Keratinocyte (primary cell): ENCODE data around the gene SCFD2. TPM values are rescaled to one million over a fixed set of nuclear protein-coding genes. Genes with fewer than 3 reads are reported as not detected.

Experiments
- DNase-seq: peaks from one replicate; pipeline ENCODE4 v3.0.0-alpha.2; 2011; ENCODE audit warnings: low read depth, missing footprints, low spot score
- FAIRE-seq: peaks from 2 replicates; lab custom pipeline; 2011; peaks lifted over from hg19 to GRCh38; lab: Jason Lieb, UNC
- H2AFZ ChIP-seq: 2 replicates; pipeline ENCODE4 v1.6.0; 2012; ENCODE audit warnings: low read length, control low read depth, inconsistent platforms; ENCODE audit not compliant: control insufficient read depth
- H3K27ac ChIP-seq: 2 replicates; pipeline ENCODE4 v1.5.1; 2011; ENCODE audit warnings: low read length; ENCODE audit not compliant: control insufficient read depth, insufficient read depth
- H3K27me3 ChIP-seq: 3 replicates; pipeline ENCODE4 v1.6.0; 2011; ENCODE audit warnings: low read length; ENCODE audit not compliant: control insufficient read depth, insufficient read depth; ENCODE audit errors: extremely low read depth
- H3K36me3 ChIP-seq, 2 experiments: 2 replicates in 1 of 2; 3 replicates in 1 of 2; pipeline ENCODE4 v1.5.1; 2011; ENCODE audit warnings: low read length in 2 of 2, mild to moderate bottlenecking in 1 of 2; ENCODE audit not compliant: control insufficient read depth in 2 of 2, insufficient read depth in 2 of 2; ENCODE audit errors: extremely low read depth in 1 of 2
- H3K4me1 ChIP-seq: 3 replicates; pipeline ENCODE4 v1.5.1; 2011; ENCODE audit warnings: low read length; ENCODE audit not compliant: control insufficient read depth, insufficient read depth; ENCODE audit errors: extremely low read depth
- H3K4me2 ChIP-seq: 3 replicates; pipeline ENCODE4 v1.6.0; 2011; ENCODE audit warnings: low read depth, low read length; ENCODE audit not compliant: control insufficient read depth, insufficient read depth; ENCODE audit errors: extremely low read depth
- H3K4me3 ChIP-seq, 3 experiments: fragments of 200-600 bp in 1 of 3; sonication (generic) in 1 of 3; 2 replicates in 2 of 3; 3 replicates in 1 of 3; pipeline ENCODE4 v1.5.1; 2011 to 2016; ENCODE audit warnings: low read length in 3 of 3, mild to moderate bottlenecking in 3 of 3, control low read depth in 2 of 3, inconsistent platforms in 1 of 3, low read depth in 1 of 3, mixed read lengths in 1 of 3, mixed run types in 1 of 3, moderate library complexity in 1 of 3; ENCODE audit not compliant: control insufficient read depth in 2 of 3, insufficient read depth in 2 of 3; ENCODE audit errors: extremely low read depth in 1 of 3
- H3K79me2 ChIP-seq: 2 replicates; pipeline ENCODE4 v1.6.0; 2012; ENCODE audit warnings: low read length; ENCODE audit not compliant: control insufficient read depth, insufficient read depth
- H3K9ac ChIP-seq: 3 replicates; pipeline ENCODE4 v1.6.0; 2011; ENCODE audit warnings: low read length; ENCODE audit not compliant: control insufficient read depth, insufficient read depth; ENCODE audit errors: extremely low read depth
- H3K9me1 ChIP-seq: 3 replicates; pipeline ENCODE4 v1.6.0; 2011; ENCODE audit warnings: low read length; ENCODE audit not compliant: control insufficient read depth, insufficient read depth; ENCODE audit errors: extremely low read depth
- H3K9me3 ChIP-seq: 2 replicates; pipeline ENCODE4 v1.5.1; 2012; ENCODE audit warnings: low read depth, low read length; ENCODE audit not compliant: control insufficient read depth
- H4K20me1 ChIP-seq: 3 replicates; pipeline ENCODE4 v1.6.0; 2011; ENCODE audit warnings: low read length; ENCODE audit not compliant: control insufficient read depth, insufficient read depth; ENCODE audit errors: extremely low read depth
- CTCF ChIP-seq, 3 experiments: IDR thresholded peaks in 1 of 3; conservative IDR thresholded peaks in 1 of 3; optimal IDR thresholded peaks in 1 of 3; 2 replicates in 2 of 3; 3 replicates in 1 of 3; pipeline versions ENCODE3 to v1.5.1; 2011; ENCODE audit warnings: low read length in 3 of 3, mild to moderate bottlenecking in 3 of 3, moderate library complexity in 2 of 3, control low read depth in 1 of 3, inconsistent platforms in 1 of 3; ENCODE audit not compliant: insufficient read depth in 2 of 3; ENCODE audit errors: extremely low read depth in 1 of 3
- EZH2 ChIP-seq: IDR thresholded peaks from one replicate; pipeline ENCODE4 v1.6.1; 2012; ENCODE audit warnings: inconsistent platforms, mild to moderate bottlenecking, low read length, moderate library complexity
- dilution Hi-C: fragments of 300-500 bp; cut with MboI; formaldehyde crosslinking; loops from one replicate; pipeline ENCODE4 v1.7.0; 2020; ENCODE audit warnings: low sequenced_read_pairs; ENCODE audit not compliant: extremely low pct_ligation_motif_present
- polyA plus RNA-seq, 5 experiments: library from polyadenylated mRNA; depleted of rRNA in 3 of 5; stranded (reverse) in 3 of 5; stranded (forward) in 1 of 5; unstranded in 1 of 5; fragments of >200 nt; gene quantifications; 1 replicate in 1 of 5; 2 replicates in 3 of 5; 3 replicates in 1 of 5; pipeline versions ENCODE4 v1.2.1 to v1.2.3, GENCODE V29; 2011 to 2012; ENCODE audit warnings: missing spikeins in 2 of 5, low read depth in 1 of 5, low replicate concordance in 1 of 5

Gene SCFD2
- polyA plus RNA-seq, 1 donor (not counting 4 experiments of a cell fraction or from before 2014, with no cell fraction given), result 13.9 TPM

- H2AFZ ChIP-seq, result no peak overlapping the region
- H3K27me3 ChIP-seq, result no peaks in the 10 kb centered on the region
- H3K79me2 ChIP-seq, result no peaks in the 10 kb centered on the region
- no peak overlapping the region for H3K4me3 ChIP-seq
- DNase-seq (no peak), FAIRE-seq (no peak)
- no peaks in the 10 kb centered on the region for H3K4me1 ChIP-seq
- H3K36me3 ChIP-seq, result no peaks in the 10 kb centered on the region
- no peaks in the 10 kb centered on the region for H4K20me1 ChIP-seq
- TF ChIP-seq CTCF (optimal IDR thresholded peaks at IDR 0.05 in 1 of 3, IDR thresholded peaks at IDR 0.05 in 1 of 3, conservative IDR thresholded peaks at IDR 0.05 in 1 of 3; ENCODE audit: extremely low read depth in 1 of 3, insufficient read depth in 2 of 3, low read length in 3 of 3) (no peak), EZH2 (no peak)
- H3K9ac ChIP-seq, result no peak overlapping the region
- no peak overlapping the region for H3K27ac ChIP-seq
- no peaks in the 10 kb centered on the region for H3K9me3 ChIP-seq
- peaks cover 5% of the 10 kb centered on the region for H3K9me1 ChIP-seq
- dilution Hi-C loops, result no loop called here
- no peak overlapping the region for H3K4me2 ChIP-seq
These were observed 238.5 kb downstream of the SCFD2 start for GRCh38 chr4:53127365-53127764.

DNA sequence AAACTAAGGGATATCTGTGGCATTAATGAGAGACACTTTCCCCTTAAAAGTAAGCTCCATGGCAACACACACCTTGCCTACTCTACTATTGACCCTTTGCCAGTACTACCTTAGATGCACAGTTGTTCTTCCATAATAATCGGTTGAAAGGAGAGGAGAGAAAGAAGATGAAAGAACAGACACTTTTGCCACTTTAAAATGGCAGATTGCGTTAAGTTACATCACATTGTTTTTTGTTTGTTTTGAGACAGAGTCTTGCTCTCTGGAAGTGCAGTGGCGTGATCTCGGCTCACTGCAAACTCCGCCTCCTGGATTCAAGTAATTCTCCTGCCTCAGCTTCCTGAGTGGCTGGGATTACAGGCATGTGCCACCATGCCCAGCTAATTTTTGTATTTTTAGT is 239.8 kb downstream of the SCFD2 start:
- Histone ChIP-seq H3K9me1 (peaks cover 5% of the 10 kb centered on the region), H4K20me1 (no peaks in the 10 kb centered on the region), H3K36me3 (no peaks in the 10 kb centered on the region), H2AFZ (no peak overlapping the region), H3K9ac (no peak overlapping the region), H3K27ac (no peak overlapping the region), H3K4me1 (no peaks in the 10 kb centered on the region), H3K27me3 (no peaks in the 10 kb centered on the region), H3K9me3 (no peaks in the 10 kb centered on the region), H3K4me2 (no peak overlapping the region), H3K4me3 (no peak overlapping the region), H3K79me2 (no peaks in the 10 kb centered on the region)
- no peak for TF ChIP-seq EZH2
- TF ChIP-seq CTCF (optimal IDR thresholded peaks at IDR 0.05 in 1 of 3, IDR thresholded peaks at IDR 0.05 in 1 of 3, conservative IDR thresholded peaks at IDR 0.05 in 1 of 3; ENCODE audit: extremely low read depth in 1 of 3, insufficient read depth in 2 of 3, low read length in 3 of 3), result no peak
- dilution Hi-C loops, result no loop called here
- FAIRE-seq, result no peak
- no peak for DNase-seq
